Uterus (tissue), 2 donors: Measurements from ENCODE around the gene ADAM10.

Experiments used
- POLR2A ChIP-seq, 2 donors: fragments of 450-650 bp; IDR thresholded peaks; one replicate each; pipeline ENCODE4 v1.6.1; 2016; ENCODE audit warnings: antibody characterized with exemption in 2 of 2, mild to moderate bottlenecking in 1 of 2, moderate library complexity in 1 of 2
- TF ChIP-seq, protein P1 (sequence below), 4 experiments: fragments of 200-600 bp in 2 of 4; fragments of 450-650 bp in 2 of 4; sonication (generic) in 2 of 4; IDR thresholded peaks; one replicate each; pipeline ENCODE4 v1.5.1; 2016 to 2019; ENCODE audit warnings: antibody characterized with exemption in 4 of 4, mild to moderate bottlenecking in 2 of 4, moderate library complexity in 1 of 4

DNA sequence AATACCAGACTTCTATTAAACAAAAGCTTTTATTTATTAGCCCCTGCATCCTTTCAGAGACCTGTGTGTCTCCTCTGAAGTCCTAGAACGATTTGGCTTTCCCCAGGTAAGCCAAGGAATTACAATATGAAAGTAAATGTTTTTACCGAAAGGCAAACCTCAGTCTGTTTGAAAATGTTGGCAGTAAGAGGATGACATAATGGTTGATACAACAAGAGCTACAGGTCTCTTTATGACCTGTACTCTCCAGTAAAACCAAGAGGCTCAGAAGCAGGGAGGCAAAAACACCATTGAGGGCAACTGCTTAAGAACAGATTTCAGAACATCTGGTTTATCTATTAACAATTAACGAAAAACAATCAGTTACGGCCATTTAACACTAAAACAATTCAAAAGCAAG lies 107.8 kb downstream of the ADAM10 start:
- TF ChIP-seq, protein P1, sequence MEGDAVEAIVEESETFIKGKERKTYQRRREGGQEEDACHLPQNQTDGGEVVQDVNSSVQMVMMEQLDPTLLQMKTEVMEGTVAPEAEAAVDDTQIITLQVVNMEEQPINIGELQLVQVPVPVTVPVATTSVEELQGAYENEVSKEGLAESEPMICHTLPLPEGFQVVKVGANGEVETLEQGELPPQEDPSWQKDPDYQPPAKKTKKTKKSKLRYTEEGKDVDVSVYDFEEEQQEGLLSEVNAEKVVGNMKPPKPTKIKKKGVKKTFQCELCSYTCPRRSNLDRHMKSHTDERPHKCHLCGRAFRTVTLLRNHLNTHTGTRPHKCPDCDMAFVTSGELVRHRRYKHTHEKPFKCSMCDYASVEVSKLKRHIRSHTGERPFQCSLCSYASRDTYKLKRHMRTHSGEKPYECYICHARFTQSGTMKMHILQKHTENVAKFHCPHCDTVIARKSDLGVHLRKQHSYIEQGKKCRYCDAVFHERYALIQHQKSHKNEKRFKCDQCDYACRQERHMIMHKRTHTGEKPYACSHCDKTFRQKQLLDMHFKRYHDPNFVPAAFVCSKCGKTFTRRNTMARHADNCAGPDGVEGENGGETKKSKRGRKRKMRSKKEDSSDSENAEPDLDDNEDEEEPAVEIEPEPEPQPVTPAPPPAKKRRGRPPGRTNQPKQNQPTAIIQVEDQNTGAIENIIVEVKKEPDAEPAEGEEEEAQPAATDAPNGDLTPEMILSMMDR (IDR thresholded peaks at IDR 0.05): no peak
- TF ChIP-seq POLR2A (IDR thresholded peaks at IDR 0.05): no peak
